K562 (cell line): ENCODE data around the gene PLEKHO2.

Experiments
- CCAR2 ChIP-seq: fragments of 200-400 bp; formaldehyde crosslinking; IDR thresholded peaks from 2 replicates; pipeline ENCODE4 v1.6.1; 2017; ENCODE audit warnings: mild to moderate bottlenecking, low read depth, low read length
- CHD2 ChIP-seq: IDR thresholded peaks from 2 replicates; pipeline ENCODE4 v1.6.1; 2011; ENCODE audit warnings: low read depth, low read length
- FOXA3 ChIP-seq, 2 experiments: fragments of 450-650 bp in 1 of 2; sonication (generic) in 1 of 2; formaldehyde crosslinking; IDR thresholded peaks in 1 of 2; conservative IDR thresholded peaks in 1 of 2; 2 replicates each; pipeline versions ENCODE4 v1.4.0 to v1.8.0; 2020 to 2022; ENCODE audit warnings: mild to moderate bottlenecking in 2 of 2, missing genetic modification reagents in 1 of 2
- HDGF ChIP-seq: fragments of 450-650 bp; IDR thresholded peaks from 2 replicates; pipeline ENCODE4 v1.6.1; 2016
- MTA3 ChIP-seq: fragments of 450-650 bp; formaldehyde crosslinking; IDR thresholded peaks from 2 replicates; pipeline ENCODE4 v1.6.1; 2017; ENCODE audit warnings: mild to moderate bottlenecking, borderline replicate concordance
- POLR2A ChIP-seq: fragments of 450-650 bp; conservative IDR thresholded peaks from 2 replicates; pipeline ENCODE4 v1.6.1; 2016
- TF ChIP-seq, protein P1 (sequence below), 3 experiments: IDR thresholded peaks in 2 of 3; conservative IDR thresholded peaks in 1 of 3; 2 replicates each; pipeline ENCODE4 v1.5.1; 2011 to 2012; ENCODE audit warnings: low read length in 3 of 3, mild to moderate bottlenecking in 3 of 3, control low read depth in 2 of 3, improper control_type of control experiment in 1 of 3, inconsistent platforms in 1 of 3, low read depth in 1 of 3, mixed read lengths in 1 of 3, moderate library complexity in 1 of 3; ENCODE audit not compliant: insufficient read depth in 2 of 3

DNA sequence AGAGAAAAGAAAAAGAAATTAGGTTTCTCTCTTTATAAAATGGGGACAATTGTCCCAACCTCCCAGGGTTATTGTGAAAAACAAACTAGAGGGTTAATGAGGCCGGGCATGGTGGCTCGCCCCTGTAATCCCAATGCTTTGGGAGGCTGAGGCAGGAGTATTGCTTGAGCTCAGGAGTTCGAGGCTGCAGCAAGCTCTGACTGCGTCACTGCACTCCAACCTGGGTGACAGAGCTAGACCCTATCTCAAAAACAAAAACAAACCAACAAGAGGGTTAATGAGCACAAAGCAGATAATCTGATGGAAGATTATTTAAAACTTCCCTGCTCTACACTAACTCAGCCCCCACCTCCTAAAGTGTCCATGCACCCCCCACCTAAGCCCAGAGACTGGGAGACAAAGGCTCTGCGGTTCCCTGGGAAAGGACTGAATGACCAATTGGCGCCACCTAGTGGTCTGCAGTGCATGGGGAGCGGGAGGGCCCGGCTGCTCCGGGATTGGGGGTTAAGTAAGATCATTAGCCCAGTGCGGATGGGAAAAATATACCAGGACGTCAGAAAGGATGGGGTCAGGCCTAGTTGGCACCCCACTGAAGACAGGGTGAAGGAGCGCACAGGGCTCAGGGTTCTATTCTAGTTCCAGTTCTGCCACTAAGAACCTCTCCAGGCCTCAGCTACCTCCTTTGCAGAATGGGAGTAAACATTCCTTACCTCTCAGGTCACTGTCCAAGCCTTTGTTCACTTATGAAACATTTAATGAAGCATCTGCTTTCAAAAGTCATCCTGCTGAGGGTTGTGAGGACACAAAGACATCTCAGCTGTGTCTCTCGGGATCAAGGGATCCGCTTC, 31.8 kb upstream of the PLEKHO2 start:
- TF ChIP-seq, protein P1, sequence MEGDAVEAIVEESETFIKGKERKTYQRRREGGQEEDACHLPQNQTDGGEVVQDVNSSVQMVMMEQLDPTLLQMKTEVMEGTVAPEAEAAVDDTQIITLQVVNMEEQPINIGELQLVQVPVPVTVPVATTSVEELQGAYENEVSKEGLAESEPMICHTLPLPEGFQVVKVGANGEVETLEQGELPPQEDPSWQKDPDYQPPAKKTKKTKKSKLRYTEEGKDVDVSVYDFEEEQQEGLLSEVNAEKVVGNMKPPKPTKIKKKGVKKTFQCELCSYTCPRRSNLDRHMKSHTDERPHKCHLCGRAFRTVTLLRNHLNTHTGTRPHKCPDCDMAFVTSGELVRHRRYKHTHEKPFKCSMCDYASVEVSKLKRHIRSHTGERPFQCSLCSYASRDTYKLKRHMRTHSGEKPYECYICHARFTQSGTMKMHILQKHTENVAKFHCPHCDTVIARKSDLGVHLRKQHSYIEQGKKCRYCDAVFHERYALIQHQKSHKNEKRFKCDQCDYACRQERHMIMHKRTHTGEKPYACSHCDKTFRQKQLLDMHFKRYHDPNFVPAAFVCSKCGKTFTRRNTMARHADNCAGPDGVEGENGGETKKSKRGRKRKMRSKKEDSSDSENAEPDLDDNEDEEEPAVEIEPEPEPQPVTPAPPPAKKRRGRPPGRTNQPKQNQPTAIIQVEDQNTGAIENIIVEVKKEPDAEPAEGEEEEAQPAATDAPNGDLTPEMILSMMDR (IDR thresholded peaks at IDR 0.05 in 2 of 3, conservative IDR thresholded peaks at IDR 0.05 in 1 of 3; ENCODE audit: insufficient read depth in 2 of 3, low read depth in 1 of 3, low read length in 3 of 3) = peak; percentile 91 to 96 (median 93)
- TF ChIP-seq CCAR2 (no peak), HDGF (no peak), MTA3 (no peak), CHD2 (no peak), POLR2A (no peak), FOXA3 (CRISPR knock-in tag; conservative IDR thresholded peaks at IDR 0.05 in 1 of 2, IDR thresholded peaks at IDR 0.05 in 1 of 2) (no peak)
